ENCODE results near the gene POR.
"Not testable (repeated sequence)": the region's sequence is repeated elsewhere in the genome, so short reads cannot be mapped to it uniquely, and the experiment has no call there.

DNA sequence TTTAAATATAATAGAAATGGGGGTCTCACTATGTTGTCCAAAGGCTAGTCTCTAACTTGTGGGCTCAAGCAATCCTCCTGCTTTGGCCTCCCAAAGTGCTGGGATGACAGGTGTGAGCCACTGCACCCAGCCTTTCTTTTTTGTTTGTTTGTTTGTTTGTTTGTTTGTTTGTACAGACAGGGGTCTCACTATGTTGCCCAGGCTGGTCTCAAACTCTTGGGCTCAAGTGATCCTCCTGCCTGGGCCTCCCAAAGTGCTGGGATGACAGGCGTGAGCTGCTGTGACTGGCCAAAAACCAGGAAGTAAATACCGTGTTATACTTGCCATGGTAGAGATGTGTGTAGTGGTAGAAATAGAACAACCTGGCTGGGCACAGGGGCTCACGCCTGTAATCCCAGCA lies 40.8 kb upstream of the POR start:
- not testable (repeated sequence) for TF ChIP-seq POLR2AphosphoS5 (IDR thresholded peaks at IDR 0.05; ENCODE audit: low read depth, low read length); POLR2A (IDR thresholded peaks at IDR 0.05; ENCODE audit: low read depth, low read length); TAF1 (IDR thresholded peaks at IDR 0.05; ENCODE audit: borderline replicate concordance, low read depth, low read length)
